GM18861 (cell line): ENCODE measurements around the gene CAPZA1.
"Not testable (repeated sequence)": the region's sequence is repeated elsewhere in the genome, so short reads cannot be mapped to it uniquely, and the experiment has no call there.

Source experiments
- ATAC-seq: cut with Tn5 transposase; IDR thresholded peaks from one replicate; pipeline ENCODE4 v1.9.1; 2021; ENCODE audit not compliant: unreplicated experiment

Gene CAPZA1

DNA sequence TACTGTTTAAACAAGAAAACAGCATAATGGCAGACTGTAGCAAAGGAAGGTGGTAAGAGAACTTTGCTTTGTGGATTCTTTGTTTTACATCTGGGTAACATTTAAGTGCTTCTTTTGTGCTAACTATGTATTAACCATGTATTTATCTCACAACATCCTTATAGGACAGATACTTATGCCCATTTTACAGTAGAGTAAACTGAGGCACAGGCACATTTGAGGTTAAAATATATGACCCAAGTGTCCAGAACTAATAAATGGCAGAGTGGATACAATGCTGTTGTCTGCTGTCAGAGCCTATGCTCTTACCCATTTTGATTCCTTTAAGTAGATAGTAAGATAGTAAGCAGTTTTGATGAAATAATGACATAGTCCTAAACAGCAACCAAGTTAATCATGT lies 7.3 kb downstream of the CAPZA1 start:
- no peak for ATAC-seq

- no peak for ATAC-seq
These were observed 8.9 kb downstream of the CAPZA1 start for GRCh38 chr1:112628516-112628915.

GRCh38 chr1:112629256-112629655 lies 9.6 kb downstream of the CAPZA1 start:
- no peak for ATAC-seq

DNA sequence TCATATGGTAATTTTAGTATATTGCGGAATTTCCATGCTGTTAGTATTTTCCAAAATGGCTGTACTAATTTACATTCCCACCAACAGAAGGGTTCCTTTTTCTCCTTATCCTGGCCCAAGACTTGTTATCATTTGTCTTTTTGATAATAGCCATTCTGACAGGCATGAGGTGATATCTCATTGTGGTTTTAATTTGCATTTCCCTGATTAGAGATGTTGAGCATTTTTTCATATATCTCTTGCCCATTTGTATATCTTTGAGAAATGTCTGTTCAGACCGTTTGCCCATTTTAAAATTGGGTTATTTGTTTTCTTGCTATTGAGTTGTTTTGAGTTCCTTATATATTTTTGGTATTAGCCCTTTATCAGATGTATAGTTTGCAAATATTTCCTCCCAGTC lies 14.0 kb downstream of the CAPZA1 start:
- ATAC-seq, result no peak

GRCh38 chr1:112634367-112634766 lies 14.7 kb downstream of the CAPZA1 start:
- no peak for ATAC-seq

DNA sequence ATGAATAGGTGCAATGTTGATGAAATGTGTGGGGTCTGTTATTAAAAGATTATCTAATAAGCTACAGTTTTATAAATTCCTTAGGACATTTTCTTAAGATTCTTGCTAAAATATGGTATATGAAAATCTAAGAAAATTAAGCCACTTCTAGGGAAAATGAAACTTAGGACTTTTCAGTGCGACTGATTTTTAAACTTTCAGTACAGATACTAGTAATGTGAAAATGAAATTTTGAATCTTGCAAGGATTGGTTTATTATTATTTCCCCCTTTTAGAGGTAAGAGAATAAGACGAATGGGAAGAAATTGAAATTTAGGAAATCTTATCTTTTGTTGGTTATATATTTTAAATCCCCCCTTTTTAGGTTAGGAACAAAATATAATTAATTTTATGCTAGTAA lies 16.4 kb downstream of the CAPZA1 start:
- ATAC-seq, result no peak

DNA sequence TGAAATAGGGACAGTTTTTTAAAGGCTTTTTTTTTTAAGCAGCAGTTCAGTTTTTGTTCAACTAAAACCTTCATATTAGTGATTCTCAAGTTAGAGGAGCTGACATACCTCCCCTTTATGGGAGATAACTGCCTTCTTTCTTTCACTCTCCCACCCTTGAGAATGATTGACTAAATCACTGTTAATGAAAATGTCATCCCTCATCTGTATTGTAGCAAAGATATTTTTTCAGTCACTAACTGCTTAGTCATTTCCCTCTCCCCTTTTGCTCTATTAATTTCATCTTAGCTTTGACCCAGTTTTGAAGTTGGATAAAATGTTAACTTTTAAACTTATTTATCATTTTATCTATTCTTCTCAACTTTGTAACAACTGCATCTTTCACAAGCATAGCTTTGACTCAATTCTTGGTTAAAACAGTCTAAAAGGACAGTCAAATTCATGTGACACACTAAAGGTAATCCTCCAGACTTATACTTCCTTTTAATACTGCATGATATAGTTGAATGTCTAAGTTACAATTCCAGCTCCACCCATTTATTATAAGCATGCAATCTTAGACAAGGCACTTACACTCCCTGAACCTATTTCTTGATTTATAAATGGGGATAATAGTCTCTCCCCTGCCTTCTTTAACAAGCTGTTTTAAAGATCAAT lies 17.1 kb downstream of the CAPZA1 start:
- peak; percentile 55 for ATAC-seq

DNA sequence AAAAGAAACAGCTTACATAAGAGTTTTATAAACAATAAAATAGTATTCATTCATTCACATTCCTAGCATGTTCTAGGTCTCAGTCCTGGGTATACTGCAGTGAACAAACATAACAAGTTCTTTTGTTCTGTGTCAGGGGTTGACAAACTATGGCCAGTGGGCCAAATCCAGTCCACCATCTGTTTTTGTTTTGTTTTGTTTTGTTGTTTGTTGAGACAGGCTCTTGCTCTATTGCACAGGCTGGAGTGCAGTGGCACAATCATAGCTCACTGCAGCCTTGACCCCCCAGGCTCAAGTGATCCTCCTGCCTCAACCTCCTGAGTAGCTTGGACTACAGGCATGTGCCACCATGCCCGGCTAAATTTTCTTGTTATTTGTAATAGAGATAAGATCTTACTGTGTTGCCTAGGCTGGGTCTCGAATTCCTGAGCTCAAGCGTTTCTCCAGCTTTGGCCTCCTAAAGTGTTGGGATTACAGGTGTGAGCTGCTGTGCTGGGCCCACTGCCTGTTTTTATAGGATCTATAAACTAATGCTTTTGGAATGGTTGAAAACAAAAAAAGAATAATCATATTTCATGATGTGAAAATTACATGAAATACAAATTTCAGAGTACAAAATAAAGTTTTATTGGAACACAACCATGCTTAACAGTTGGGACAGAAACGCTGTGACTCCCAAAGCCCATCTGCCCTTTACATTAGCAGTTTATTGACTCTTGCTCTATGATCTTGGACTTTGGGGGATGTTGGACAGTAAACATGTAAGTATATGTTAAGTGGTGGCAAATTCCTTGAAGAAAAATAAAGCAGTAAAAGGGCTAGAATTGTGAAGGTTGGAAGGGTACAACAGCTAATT lies 17.9 kb downstream of the CAPZA1 start:
- no peak for ATAC-seq

DNA sequence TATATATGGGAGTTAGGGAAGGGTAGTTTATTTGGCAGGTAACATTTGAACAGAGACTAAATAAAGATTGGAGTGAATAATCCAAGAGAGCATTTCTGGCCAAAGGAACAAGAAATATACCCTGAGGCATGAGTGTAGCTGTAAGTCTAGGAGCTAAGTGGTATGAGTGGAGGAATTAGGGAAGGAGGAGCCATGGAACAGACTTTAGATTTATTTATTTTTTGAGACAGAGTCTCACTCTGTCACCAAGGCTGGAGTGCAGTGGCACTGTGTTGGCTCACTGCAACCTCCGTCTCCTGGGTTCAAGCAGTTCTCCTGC lies 18.4 kb downstream of the CAPZA1 start:
- no peak for ATAC-seq

- not testable (repeated sequence) for ATAC-seq
These were observed 20.8 kb downstream of the CAPZA1 start for GRCh38 chr1:112640437-112640836.

DNA sequence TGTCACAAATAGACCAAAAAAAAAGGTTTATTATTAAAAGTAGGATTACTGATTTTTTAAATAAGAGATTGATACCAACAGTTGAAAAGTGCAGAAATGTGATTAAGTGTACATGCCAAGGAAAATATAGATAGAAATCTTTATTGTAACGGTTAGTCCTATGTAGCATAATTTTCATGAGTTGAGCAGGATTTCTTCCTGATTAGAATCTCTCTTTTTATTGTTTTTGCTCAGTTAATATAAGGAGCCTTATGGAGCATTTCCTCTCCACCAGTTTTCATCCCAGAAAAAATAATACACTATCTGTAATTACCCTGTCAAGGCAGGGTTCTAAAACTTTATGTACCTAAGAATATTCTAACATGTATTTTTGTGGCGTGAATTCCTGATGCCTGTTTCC lies 23.4 kb downstream of the CAPZA1 start:
- ATAC-seq, result no peak

DNA sequence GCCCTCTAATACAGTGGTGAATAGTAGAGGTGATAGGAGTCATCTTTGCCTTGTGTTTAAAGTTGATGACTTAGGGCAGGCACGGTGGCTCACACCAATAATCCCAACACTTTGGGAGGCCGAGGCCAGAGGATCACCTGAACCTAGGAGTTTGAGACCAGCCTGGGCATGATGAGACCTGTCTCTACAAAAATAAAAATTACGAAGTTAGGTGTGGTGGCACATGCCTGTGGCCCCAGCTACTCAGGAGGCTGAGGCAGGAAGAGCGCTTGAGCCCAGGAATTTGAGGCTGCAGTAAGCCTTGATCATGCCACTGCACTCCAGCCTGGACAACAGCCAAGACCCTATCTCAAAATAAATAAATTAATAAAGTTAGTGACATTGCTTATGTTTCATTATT lies 26.6 kb downstream of the CAPZA1 start:
- ATAC-seq, result no peak

DNA sequence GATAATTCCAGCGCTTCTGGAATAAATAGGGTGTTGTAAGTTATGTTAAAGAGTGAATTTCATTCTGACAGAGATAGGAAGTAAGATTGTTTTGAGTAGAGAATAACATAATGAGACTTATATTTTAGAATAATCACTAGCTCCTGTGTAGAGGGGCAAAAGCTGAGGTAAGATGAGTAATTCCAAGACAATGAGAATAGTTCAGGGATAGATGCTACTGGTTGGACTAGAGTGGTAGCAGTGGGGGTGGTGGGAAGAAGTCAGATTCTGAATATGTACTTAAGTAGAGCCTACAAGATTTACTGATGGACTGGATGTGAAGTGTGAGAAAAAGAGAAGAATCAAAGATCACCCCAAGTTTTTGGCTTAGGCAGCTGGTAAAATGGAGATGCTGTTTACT lies 31.6 kb downstream of the CAPZA1 start:
- ATAC-seq, result no peak

DNA sequence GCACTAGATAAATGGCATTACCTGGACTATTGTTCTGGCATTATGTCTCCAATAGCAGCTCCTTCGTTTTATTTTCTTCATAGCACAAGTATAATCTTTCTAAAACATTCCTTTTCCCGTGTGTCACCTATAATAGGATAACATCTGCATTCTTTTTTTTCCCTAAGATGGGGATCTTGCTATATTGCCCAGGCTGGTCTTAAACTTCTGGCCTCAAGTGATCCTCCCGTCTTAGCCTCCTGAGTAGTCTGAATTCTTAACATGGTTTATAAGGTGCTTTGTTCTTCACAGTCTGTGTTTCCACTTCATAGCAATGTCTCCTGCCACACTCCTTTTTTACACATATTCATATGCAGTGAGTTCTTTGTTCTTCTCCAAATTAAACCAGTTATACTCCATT lies 46.2 kb downstream of the CAPZA1 start:
- ATAC-seq, result no peak

GRCh38 chr1:112666946-112667345 lies 47.3 kb downstream of the CAPZA1 start:
- no peak for ATAC-seq

GRCh38 chr1:112672009-112672408 lies 52.4 kb downstream of the CAPZA1 start:
- ATAC-seq, result no peak

DNA sequence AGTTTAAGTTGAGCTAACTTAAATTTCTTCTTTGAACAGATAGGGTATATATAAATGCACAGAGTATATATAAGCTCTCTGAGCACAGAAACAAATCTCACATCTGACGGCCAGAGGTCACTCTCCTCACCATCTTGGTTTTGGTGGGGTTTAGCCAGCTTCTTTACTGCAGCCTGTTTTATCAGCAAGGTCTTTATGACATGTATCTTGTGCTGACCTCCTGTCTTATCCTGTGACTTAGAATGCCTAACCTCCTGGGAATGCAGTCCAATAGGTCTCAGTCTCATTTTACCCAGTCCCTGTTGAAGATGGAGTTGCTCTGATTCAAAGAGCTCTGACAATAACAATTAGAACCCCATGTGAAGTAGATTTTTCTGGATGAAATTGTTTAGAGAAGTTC lies 53.2 kb downstream of the CAPZA1 start:
- no peak for ATAC-seq

DNA sequence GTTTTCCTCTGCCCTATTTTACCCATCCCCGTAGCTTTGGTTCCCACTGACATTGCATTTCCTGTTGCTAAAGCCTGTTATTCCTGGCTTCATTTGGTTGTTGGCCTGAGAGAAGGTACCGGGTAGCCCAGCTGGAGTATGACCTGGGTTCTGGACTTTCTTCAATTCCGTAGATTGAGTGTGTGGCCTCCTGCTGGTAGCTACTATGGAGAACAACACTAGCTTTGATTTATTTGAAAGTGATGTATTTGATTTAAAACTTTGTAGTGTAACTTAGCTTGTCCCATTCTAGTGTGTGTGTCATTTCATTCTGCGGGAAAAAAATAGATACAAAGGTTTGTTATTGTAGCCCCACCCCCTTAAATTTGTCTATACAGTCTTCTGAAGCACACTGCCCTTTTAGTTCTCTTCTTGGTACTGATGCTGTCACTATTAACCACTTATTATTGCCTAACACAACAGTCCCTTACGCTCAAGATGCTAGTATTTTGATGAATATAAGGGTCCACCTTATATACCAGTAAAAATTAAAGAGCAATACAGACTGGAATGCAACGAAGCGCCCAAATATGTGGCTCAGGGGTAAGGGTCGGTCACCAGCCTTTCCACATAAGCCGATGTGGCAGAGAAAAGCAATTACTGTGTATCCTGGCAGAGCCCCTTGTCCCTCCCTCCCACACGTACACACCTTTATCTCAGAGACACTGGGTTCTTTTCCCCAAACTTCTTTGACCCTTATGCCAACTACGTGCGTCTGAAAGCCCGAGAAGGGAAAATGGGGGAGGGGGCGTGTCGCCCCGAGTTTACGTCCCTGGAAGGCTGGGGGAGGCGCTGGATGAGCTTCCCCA lies 54.2 kb downstream of the CAPZA1 start:
- ATAC-seq, result no peak

- ATAC-seq, result no peak
These were observed 54.9 kb downstream of the CAPZA1 start, which contains the start of gene MOV10 for GRCh38 chr1:112674440-112674985. MOV10 (plus strand) TSS chr1:112674659; CDS start chr1:112674913, 254 bp downstream.

- ATAC-seq, result no peak
These were observed 55.5 kb downstream of the CAPZA1 start for GRCh38 chr1:112674986-112675727.
